HepG2 (cell line): ENCODE data around the gene TMEM165. TPM values are rescaled to one million over a fixed set of nuclear protein-coding genes. Genes with fewer than 3 reads are reported as not detected.
A peak's percentile ranks its signal among the peaks of the same experiment; 100 is the strongest.

Experiments
- ARNT2 ChIP-seq: sonication (generic); formaldehyde crosslinking; IDR thresholded peaks from 2 replicates; pipeline ENCODE4 v1.8.0; 2022; ENCODE audit warnings: mild to moderate bottlenecking, low read depth, missing genetic modification reagents, moderate library complexity
- BATF2 ChIP-seq: sonication (generic); formaldehyde crosslinking; IDR thresholded peaks from 2 replicates; pipeline ENCODE4 v1.8.0; 2022; ENCODE audit warnings: mild to moderate bottlenecking, missing genetic modification reagents, moderate library complexity
- CREB1 ChIP-seq, 2 experiments: fragments of 450-650 bp in 1 of 2; IDR thresholded peaks; 2 replicates each; pipeline ENCODE4 v1.6.1; 2016 to 2017; ENCODE audit warnings: control low read depth in 1 of 2, mild to moderate bottlenecking in 1 of 2, missing compliant biosample characterization in 1 of 2, missing genetic modification characterization in 1 of 2
- HIVEP1 ChIP-seq: sonication (generic); formaldehyde crosslinking; IDR thresholded peaks from 2 replicates; pipeline ENCODE4 v1.4.0; 2020; ENCODE audit warnings: mild to moderate bottlenecking, missing genetic modification reagents
- HNRNPH1 ChIP-seq: fragments of 200-400 bp; formaldehyde crosslinking; optimal IDR thresholded peaks from 2 replicates; pipeline ENCODE3; 2017; ENCODE audit warnings: mild to moderate bottlenecking, low read depth, low read length
- HOXA5 ChIP-seq: sonication (generic); formaldehyde crosslinking; IDR thresholded peaks from 2 replicates; pipeline ENCODE4 v1.4.0; 2020; ENCODE audit warnings: missing genetic modification reagents
- IRF9 ChIP-seq: sonication (generic); formaldehyde crosslinking; IDR thresholded peaks from 2 replicates; pipeline ENCODE4 v1.8.0; 2022; ENCODE audit warnings: missing genetic modification reagents, mild to moderate bottlenecking, borderline replicate concordance
- KLF15 ChIP-seq: sonication (generic); formaldehyde crosslinking; IDR thresholded peaks from 2 replicates; pipeline ENCODE4 v1.8.1; 2023; ENCODE audit warnings: borderline replicate concordance, mild to moderate bottlenecking, inconsistent platforms, missing genetic modification reagents, mixed read lengths
- MYPOP ChIP-seq: sonication (generic); formaldehyde crosslinking; IDR thresholded peaks from 2 replicates; pipeline ENCODE4 v1.8.1; 2023; ENCODE audit warnings: mild to moderate bottlenecking, moderate library complexity, missing genetic modification reagents
- PAWR ChIP-seq: sonication (generic); formaldehyde crosslinking; IDR thresholded peaks from 2 replicates; pipeline ENCODE4 v1.4.0; 2020; ENCODE audit warnings: missing genetic modification reagents, mild to moderate bottlenecking, borderline replicate concordance
- PHF20 ChIP-seq: sonication (generic); formaldehyde crosslinking; IDR thresholded peaks from 2 replicates; pipeline ENCODE4 v1.5.0; 2020; ENCODE audit warnings: mild to moderate bottlenecking, missing genetic modification reagents
- PLRG1 ChIP-seq: fragments of 450-650 bp; conservative IDR thresholded peaks from 2 replicates; pipeline ENCODE4 v1.6.1; 2016
- ZNF510 ChIP-seq: sonication (generic); formaldehyde crosslinking; IDR thresholded peaks from 2 replicates; pipeline ENCODE4 v1.4.0; 2020; ENCODE audit warnings: low read depth, mild to moderate bottlenecking, missing genetic modification reagents
- ZNF615 ChIP-seq: sonication (generic); formaldehyde crosslinking; IDR thresholded peaks from 2 replicates; pipeline ENCODE4 v1.5.0; 2020; ENCODE audit warnings: mild to moderate bottlenecking, missing genetic modification reagents, borderline replicate concordance
- ZNF766 ChIP-seq: sonication (generic); formaldehyde crosslinking; IDR thresholded peaks from 2 replicates; pipeline ENCODE4 v1.5.0; 2020; ENCODE audit warnings: missing genetic modification reagents, borderline replicate concordance
- polyA plus RNA-seq, 8 experiments: library from polyadenylated mRNA; depleted of rRNA in 3 of 8; stranded (reverse) in 7 of 8; unstranded in 1 of 8; fragments of >200 nt; fragmentation: Illumina TruSeq in 4 of 8; extraction: Trizol in 4 of 8; gene quantifications; 2 replicates each; pipeline versions ENCODE4 v1.2.1 to v1.2.3, GENCODE V29; 2011 to 2016; ENCODE audit warnings: low read depth in 4 of 8, missing spikeins in 1 of 8, mixed read lengths in 1 of 8; ENCODE audit not compliant: insufficient read depth in 1 of 8
- total RNA-seq, 5 experiments: library from RNA; depleted of rRNA; stranded (reverse); fragments of >200 nt; fragmentation: Illumina TruSeq; extraction: Trizol; gene quantifications; 2 replicates each; pipeline ENCODE4 v1.2.3, GENCODE V29; 2016; ENCODE audit warnings: low read depth in 1 of 5
- TF ChIP-seq, protein P1 (sequence below): sonication (generic); formaldehyde crosslinking; IDR thresholded peaks from 2 replicates; pipeline ENCODE4 v1.5.1; 2020; ENCODE audit warnings: mild to moderate bottlenecking, missing genetic modification reagents, borderline replicate concordance
- TF ChIP-seq, protein P2 (sequence below): sonication (generic); formaldehyde crosslinking; IDR thresholded peaks from 2 replicates; pipeline ENCODE4 v1.4.0; 2020; ENCODE audit warnings: missing genetic modification reagents, borderline replicate concordance

TMEM165 gene
- total and polyA plus RNA-seq, 2 of the 13 experiments (the other 11 are each of a cell fraction or from before 2014, with no cell fraction given) = 54.6 to 103 TPM

GRCh38 chr4:55395529-55396307 lies at the start of gene TMEM165 (continued):
- TF ChIP-seq BATF2 (CRISPR knock-in tag) (no peak), ZNF766 (CRISPR knock-in tag) (0 out of 2 replicates have a peak, but pooled peaks have one; percentile 83), ARNT2 (CRISPR knock-in tag) (peak; percentile 39), KLF15 (CRISPR knock-in tag) (no peak; the same call in 1 of the 2 replicates), HIVEP1 (CRISPR knock-in tag) (peak; percentile 64; the same call in 1 of the 2 replicates), PLRG1 (no peak), PAWR (CRISPR knock-in tag) (no peak), HNRNPH1 (no peak), IRF9 (peak; percentile 81; the same call in 1 of the 2 replicates), PHF20 (CRISPR knock-in tag) (peak; percentile 13; the same call in 1 of the 2 replicates), MYPOP (peak; percentile 56), CREB1 (IDR thresholded peaks at IDR 0.05) (peak; percentile 83), CREB1 (CRISPR knock-in tag; IDR thresholded peaks at IDR 0.05) (peak; percentile 60), ZNF615 (CRISPR knock-in tag) (0 out of 2 replicates have a peak, but pooled peaks have one; percentile 21), HOXA5 (no peak; the same call in 1 of the 2 replicates), ZNF510 (CRISPR knock-in tag) (peak; percentile 68; the same call in 1 of the 2 replicates)
- TF ChIP-seq, protein P1, sequence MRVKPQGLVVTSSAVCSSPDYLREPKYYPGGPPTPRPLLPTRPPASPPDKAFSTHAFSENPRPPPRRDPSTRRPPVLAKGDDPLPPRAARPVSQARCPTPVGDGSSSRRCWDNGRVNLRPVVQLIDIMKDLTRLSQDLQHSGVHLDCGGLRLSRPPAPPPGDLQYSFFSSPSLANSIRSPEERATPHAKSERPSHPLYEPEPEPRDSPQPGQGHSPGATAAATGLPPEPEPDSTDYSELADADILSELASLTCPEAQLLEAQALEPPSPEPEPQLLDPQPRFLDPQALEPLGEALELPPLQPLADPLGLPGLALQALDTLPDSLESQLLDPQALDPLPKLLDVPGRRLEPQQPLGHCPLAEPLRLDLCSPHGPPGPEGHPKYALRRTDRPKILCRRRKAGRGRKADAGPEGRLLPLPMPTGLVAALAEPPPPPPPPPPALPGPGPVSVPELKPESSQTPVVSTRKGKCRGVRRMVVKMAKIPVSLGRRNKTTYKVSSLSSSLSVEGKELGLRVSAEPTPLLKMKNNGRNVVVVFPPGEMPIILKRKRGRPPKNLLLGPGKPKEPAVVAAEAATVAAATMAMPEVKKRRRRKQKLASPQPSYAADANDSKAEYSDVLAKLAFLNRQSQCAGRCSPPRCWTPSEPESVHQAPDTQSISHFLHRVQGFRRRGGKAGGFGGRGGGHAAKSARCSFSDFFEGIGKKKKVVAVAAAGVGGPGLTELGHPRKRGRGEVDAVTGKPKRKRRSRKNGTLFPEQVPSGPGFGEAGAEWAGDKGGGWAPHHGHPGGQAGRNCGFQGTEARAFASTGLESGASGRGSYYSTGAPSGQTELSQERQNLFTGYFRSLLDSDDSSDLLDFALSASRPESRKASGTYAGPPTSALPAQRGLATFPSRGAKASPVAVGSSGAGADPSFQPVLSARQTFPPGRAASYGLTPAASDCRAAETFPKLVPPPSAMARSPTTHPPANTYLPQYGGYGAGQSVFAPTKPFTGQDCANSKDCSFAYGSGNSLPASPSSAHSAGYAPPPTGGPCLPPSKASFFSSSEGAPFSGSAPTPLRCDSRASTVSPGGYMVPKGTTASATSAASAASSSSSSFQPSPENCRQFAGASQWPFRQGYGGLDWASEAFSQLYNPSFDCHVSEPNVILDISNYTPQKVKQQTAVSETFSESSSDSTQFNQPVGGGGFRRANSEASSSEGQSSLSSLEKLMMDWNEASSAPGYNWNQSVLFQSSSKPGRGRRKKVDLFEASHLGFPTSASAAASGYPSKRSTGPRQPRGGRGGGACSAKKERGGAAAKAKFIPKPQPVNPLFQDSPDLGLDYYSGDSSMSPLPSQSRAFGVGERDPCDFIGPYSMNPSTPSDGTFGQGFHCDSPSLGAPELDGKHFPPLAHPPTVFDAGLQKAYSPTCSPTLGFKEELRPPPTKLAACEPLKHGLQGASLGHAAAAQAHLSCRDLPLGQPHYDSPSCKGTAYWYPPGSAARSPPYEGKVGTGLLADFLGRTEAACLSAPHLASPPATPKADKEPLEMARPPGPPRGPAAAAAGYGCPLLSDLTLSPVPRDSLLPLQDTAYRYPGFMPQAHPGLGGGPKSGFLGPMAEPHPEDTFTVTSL (CRISPR knock-in tag) = no peak
- TF ChIP-seq, protein P2, sequence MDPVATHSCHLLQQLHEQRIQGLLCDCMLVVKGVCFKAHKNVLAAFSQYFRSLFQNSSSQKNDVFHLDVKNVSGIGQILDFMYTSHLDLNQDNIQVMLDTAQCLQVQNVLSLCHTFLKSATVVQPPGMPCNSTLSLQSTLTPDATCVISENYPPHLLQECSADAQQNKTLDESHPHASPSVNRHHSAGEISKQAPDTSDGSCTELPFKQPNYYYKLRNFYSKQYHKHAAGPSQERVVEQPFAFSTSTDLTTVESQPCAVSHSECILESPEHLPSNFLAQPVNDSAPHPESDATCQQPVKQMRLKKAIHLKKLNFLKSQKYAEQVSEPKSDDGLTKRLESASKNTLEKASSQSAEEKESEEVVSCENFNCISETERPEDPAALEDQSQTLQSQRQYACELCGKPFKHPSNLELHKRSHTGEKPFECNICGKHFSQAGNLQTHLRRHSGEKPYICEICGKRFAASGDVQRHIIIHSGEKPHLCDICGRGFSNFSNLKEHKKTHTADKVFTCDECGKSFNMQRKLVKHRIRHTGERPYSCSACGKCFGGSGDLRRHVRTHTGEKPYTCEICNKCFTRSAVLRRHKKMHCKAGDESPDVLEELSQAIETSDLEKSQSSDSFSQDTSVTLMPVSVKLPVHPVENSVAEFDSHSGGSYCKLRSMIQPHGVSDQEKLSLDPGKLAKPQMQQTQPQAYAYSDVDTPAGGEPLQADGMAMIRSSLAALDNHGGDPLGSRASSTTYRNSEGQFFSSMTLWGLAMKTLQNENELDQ (CRISPR knock-in tag) = no peak
